Measurements from ENCODE around the gene FGGY. TPM values are rescaled to one million over a fixed set of nuclear protein-coding genes. Genes with fewer than 3 reads are reported as not detected.

Gene FGGY
- total RNA-seq, 1 donor: 24.6 TPM

GRCh38 chr1:59670662-59671061, 373.8 kb downstream of the FGGY start:
- H3K36me3 ChIP-seq (ENCODE audit: insufficient read depth, low read length): no peaks in the 10 kb centered on the region
- no peak overlapping the region for H3K27ac ChIP-seq (ENCODE audit: low read depth, low read length)
- H2AFZ ChIP-seq (ENCODE audit: low read length): no peak overlapping the region
- no peak overlapping the region for H3K4me2 ChIP-seq (ENCODE audit: insufficient read depth, low read length)
- H3K27me3 ChIP-seq (ENCODE audit: insufficient read depth, low read length): no peaks in the 10 kb centered on the region
- TF ChIP-seq CTCF (IDR thresholded peaks at IDR 0.05; ENCODE audit: extremely low read depth, low read depth, low read length): no peak
- H3K4me3 ChIP-seq (ENCODE audit: insufficient read depth, low read length): no peak overlapping the region
- H3K4me1 ChIP-seq (ENCODE audit: insufficient read depth, low read length): peaks cover 6% of the 10 kb centered on the region
- peaks cover 8% of the 10 kb centered on the region for H3K9me3 ChIP-seq (ENCODE audit: low read depth, low read length)
- H4K20me1 ChIP-seq (ENCODE audit: insufficient read depth, low read length): no peaks in the 10 kb centered on the region
- no peaks in the 10 kb centered on the region for H3K79me2 ChIP-seq (ENCODE audit: insufficient read depth, low read length)
- DNase-seq (ENCODE audit: insufficient read length, low spot score, missing footprints): no peak

GRCh38 chr1:59671066-59671952, 374.4 kb downstream of the FGGY start:
- no peaks in the 10 kb centered on the region for H3K27me3 ChIP-seq (ENCODE audit: insufficient read depth, low read length)
- no peak overlapping the region for H3K4me3 ChIP-seq (ENCODE audit: insufficient read depth, low read length)
- H2AFZ ChIP-seq (ENCODE audit: low read length): no peak overlapping the region
- H3K27ac ChIP-seq (ENCODE audit: low read depth, low read length): no peak overlapping the region
- peaks cover 9% of the 10 kb centered on the region for H3K4me1 ChIP-seq (ENCODE audit: insufficient read depth, low read length)
- TF ChIP-seq CTCF (IDR thresholded peaks at IDR 0.05; ENCODE audit: extremely low read depth, low read depth, low read length): no peak
- no peak overlapping the region for H3K4me2 ChIP-seq (ENCODE audit: insufficient read depth, low read length)
- H3K36me3 ChIP-seq (ENCODE audit: insufficient read depth, low read length): no peaks in the 10 kb centered on the region
- no peaks in the 10 kb centered on the region for H3K79me2 ChIP-seq (ENCODE audit: insufficient read depth, low read length)
- no peak for DNase-seq (ENCODE audit: insufficient read length, low spot score, missing footprints)
- peaks cover 8% of the 10 kb centered on the region for H3K9me3 ChIP-seq (ENCODE audit: low read depth, low read length)
- H4K20me1 ChIP-seq (ENCODE audit: insufficient read depth, low read length): no peaks in the 10 kb centered on the region

- Histone ChIP-seq H3K27ac (ENCODE audit: low read depth, low read length) (no peak overlapping the region), H3K4me1 (ENCODE audit: insufficient read depth, low read length) (peaks cover 9% of the 10 kb centered on the region), H3K4me3 (ENCODE audit: insufficient read depth, low read length) (no peak overlapping the region), H3K36me3 (ENCODE audit: insufficient read depth, low read length) (no peaks in the 10 kb centered on the region), H3K4me2 (ENCODE audit: insufficient read depth, low read length) (no peak overlapping the region), H3K27me3 (ENCODE audit: insufficient read depth, low read length) (no peaks in the 10 kb centered on the region), H3K79me2 (ENCODE audit: insufficient read depth, low read length) (no peaks in the 10 kb centered on the region), H4K20me1 (ENCODE audit: insufficient read depth, low read length) (no peaks in the 10 kb centered on the region), H2AFZ (ENCODE audit: low read length) (no peak overlapping the region), H3K9me3 (ENCODE audit: low read depth, low read length) (peaks cover 8% of the 10 kb centered on the region)
- TF ChIP-seq CTCF (IDR thresholded peaks at IDR 0.05; ENCODE audit: extremely low read depth, low read depth, low read length): no peak
- DNase-seq (ENCODE audit: insufficient read length, low spot score, missing footprints): no peak
Observed at GRCh38 chr1:59671953-59672305, 375.0 kb downstream of the FGGY start.

GRCh38 chr1:59672851-59673572, 376.1 kb downstream of the FGGY start:
- Histone ChIP-seq H3K4me2 (ENCODE audit: insufficient read depth, low read length) (no peak overlapping the region), H4K20me1 (ENCODE audit: insufficient read depth, low read length) (no peaks in the 10 kb centered on the region), H3K79me2 (ENCODE audit: insufficient read depth, low read length) (no peaks in the 10 kb centered on the region), H3K27me3 (ENCODE audit: insufficient read depth, low read length) (no peaks in the 10 kb centered on the region), H3K36me3 (ENCODE audit: insufficient read depth, low read length) (no peaks in the 10 kb centered on the region), H3K4me3 (ENCODE audit: insufficient read depth, low read length) (no peak overlapping the region), H3K9me3 (ENCODE audit: low read depth, low read length) (peaks cover 8% of the 10 kb centered on the region), H3K27ac (ENCODE audit: low read depth, low read length) (no peak overlapping the region), H2AFZ (ENCODE audit: low read length) (no peak overlapping the region), H3K4me1 (ENCODE audit: insufficient read depth, low read length) (peaks cover 14% of the 10 kb centered on the region)
- DNase-seq (ENCODE audit: insufficient read length, low spot score, missing footprints): peak; percentile 83
- no peak for TF ChIP-seq CTCF (IDR thresholded peaks at IDR 0.05; ENCODE audit: extremely low read depth, low read depth, low read length)

Data from osteoblast (primary cell).